GM21529 (cell line): ENCODE data around the gene POP5.
"Not testable (repeated sequence)": the region's sequence is repeated elsewhere in the genome, so short reads cannot be mapped to it uniquely, and the experiment has no call there.

ENCODE experiments used
- ATAC-seq: cut with Tn5 transposase; IDR thresholded peaks from one replicate; pipeline ENCODE4 v1.9.1; 2021; ENCODE audit not compliant: unreplicated experiment

The POP5 gene

DNA sequence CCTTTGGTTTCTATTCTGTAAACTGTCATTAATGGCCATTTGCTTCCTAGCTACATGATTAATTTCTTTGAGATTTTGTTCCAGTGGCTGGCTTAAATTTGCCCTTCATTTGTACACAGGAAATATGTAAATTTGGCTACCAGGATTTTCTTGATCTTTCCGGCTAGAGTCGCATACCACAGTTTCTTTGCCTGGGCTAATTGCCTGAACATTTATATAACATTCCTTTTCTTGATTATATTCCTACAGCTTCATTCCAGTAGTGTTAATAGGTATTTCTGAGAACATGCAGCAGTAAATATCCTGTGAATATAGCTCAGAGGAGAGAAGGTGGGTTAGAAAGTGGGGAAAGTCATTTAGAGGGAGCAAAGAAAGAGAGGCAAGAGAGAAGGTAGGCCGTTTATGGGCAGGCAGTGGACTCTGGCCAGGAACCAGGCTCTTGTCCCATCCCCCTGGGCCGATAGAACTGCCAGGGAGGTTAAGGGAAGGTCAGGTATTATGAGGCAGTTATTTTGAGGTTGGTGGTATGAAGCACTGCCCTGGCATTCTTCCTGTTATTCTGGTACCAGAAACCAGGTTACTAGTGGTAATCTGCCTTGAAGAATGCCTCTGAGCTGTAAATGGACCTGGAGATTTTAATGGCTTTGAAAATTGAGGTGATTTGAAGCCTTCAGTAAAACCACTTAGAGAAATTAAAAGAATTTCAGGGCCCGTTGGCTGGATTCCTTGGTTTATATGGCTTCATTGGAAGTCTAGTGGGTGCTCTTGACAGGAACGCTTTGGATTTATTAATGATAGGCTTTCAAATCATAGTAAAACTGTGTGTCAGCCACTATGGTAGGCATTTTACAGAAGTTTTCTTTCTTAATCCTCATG is 42.7 kb downstream of the POP5 start:
- ATAC-seq = no peak

DNA sequence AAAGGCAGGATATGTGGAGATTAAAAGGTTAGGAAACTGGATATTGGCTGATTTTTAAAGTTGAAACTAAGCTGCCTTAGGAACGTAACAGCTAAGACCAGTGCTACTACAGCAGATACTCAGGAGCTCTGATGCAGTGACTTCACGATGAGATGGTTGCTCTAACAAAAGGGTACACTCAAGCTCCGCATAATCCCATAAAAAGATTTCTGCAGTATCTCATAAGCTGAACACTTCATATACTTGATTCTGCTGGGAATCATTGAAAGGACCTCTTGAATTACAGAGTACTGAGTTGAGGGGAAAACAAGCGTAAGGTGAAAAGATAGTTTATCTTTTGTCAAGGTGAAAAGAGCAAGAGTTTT is 43.4 kb downstream of the POP5 start:
- ATAC-seq = no peak

DNA sequence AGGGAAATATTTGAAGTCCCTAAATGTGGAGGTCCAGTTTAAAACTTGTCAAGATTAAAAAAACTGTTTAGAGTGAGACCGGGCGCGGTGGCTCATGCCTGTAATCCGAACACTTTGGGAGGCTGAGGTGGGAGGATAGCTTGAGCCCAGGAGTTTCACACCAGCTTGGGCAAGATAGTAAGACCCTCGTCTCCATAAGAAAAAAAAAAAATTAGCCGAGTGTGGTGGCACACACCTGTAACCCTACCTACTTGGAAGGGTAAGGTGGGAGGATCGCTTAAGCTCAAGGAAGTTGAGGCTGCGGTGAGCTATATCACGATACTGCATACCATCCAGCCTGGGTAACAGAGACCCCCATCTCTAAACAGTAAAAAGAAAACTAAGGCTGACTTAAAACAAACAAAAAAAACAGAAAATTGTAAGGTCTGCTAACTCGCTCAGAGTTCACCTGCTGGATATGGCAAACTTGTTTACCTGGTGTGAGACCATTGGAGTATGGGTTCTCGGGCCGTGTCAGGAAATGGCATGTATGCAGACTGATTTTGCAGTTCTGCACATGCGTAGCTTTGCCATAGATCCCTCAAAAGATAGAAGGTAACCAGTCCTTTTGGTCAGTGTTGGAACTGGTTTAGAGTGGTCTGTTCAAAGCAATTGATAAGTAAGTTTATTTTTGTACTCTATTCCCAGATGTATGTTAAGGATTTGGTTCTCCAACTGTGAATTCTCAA is 45.0 kb downstream of the POP5 start:
- no peak for ATAC-seq

DNA sequence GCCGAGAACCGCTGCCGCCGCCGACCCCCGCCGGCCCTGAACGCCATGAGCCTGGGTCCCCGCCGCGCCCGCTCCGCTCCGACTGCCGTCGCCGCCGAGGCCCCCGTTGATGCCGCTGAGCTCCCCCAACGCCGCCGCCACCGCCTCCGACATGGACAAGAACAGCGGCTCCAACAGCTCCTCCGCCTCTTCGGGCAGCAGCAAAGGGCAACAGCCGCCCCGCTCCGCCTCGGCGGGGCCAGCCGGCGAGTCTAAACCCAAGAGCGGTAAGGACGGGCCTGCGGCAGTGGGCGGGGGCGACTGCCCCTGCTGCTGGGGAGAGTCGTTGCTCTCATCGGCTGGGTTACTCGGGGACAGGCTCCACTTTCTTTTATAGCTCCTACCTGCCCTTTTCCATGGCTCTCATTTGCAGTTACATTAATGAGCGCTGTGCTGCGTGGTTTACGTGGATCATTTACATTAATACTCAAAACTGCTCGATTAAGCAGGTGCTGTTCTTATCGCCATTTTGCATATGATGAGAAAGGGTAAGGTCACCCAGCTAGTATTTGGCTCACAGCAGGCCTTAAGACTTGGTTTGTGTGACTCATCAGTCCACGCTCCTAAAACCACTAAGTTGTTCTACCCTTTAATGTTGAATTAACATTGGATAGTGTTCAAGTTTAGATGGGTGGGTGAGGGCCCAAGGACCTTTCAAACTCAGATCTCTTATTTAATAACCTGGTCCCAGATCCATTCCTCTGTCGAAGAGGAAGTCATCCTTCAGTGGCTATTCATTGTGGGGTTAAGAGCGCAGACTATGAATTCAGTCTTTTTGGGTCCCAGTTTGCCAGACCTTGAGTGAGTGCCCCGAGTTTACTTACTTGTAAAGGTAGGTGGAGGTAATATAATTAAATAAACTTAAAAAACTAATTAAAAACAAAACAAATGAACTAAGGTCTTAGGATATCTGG is 46.2 kb downstream of the POP5 start:
- peak; percentile 34 for ATAC-seq

DNA sequence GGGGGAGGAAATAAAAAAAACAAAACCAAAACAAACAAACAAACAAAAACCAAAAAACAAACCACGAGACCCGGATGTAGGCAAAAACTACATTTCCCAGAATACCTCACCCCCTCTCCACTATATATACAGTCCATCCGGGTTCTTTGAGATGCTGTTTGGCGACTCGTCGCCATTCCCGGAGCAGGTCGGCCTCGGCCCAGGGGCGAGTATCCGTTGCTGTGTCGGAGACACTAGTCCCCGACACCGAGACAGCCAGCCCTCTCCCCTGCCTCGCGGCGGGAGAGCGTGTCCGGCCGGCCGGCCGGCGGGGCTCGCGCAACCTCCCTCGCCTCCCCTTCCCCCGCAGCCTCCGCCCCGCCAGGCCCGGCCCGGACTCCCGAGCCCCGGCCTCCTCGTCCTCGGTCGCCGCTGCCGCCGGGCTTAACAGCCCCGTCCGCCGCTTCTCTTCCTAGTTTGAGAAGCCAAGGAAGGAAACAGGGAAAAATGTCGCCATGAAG is 46.9 kb downstream of the POP5 start, which contains the start of gene RNF10:
Gene RNF10, plus strand, starts transcription at position 154 of the 500 bp plus-strand sequence. CDS start 456 bp downstream, outside the sequence.
- peak; percentile 53 for ATAC-seq

DNA sequence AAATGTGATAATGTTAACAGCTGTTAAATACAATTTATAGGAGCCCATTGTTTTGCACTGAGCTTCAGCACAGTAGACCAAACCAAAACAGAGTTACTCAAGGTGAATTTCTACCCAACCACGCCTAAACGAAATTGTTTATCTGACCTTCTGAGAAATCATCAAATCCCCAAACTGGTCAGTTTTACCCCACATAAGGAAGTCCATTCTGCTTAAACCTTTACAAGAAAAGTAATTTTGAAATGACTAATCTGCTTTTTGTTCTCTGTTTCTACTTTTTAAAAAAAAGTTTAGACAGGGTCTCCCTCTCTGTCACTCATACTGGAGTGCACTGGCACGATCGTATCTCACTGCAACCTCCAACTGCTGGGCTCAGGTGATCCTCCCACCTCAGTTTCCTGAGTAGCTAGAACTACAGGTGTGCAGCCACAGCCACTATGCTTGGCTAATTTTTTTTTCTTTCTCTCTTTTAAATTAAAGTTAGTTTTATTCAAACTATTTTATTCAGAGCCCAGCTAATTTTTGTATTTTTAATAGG is 48.4 kb downstream of the POP5 start:
- ATAC-seq = no peak

DNA sequence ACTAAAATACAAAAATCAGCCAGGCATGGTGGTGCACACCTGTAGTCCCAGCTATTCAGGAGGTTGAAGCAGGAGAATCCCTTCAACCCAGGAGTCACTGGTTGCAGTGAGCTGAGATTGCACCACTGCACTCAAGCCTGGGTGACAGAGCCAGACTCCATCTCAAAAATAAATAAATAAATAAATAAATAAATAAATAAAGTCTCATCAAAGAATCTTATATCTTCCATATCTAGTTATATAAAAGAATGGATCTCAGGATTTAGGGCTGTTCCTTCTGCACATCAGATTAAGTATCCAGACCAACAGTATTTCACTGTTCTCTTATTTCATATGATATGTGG is 50.8 kb downstream of the POP5 start:
- ATAC-seq = not testable (repeated sequence)

DNA sequence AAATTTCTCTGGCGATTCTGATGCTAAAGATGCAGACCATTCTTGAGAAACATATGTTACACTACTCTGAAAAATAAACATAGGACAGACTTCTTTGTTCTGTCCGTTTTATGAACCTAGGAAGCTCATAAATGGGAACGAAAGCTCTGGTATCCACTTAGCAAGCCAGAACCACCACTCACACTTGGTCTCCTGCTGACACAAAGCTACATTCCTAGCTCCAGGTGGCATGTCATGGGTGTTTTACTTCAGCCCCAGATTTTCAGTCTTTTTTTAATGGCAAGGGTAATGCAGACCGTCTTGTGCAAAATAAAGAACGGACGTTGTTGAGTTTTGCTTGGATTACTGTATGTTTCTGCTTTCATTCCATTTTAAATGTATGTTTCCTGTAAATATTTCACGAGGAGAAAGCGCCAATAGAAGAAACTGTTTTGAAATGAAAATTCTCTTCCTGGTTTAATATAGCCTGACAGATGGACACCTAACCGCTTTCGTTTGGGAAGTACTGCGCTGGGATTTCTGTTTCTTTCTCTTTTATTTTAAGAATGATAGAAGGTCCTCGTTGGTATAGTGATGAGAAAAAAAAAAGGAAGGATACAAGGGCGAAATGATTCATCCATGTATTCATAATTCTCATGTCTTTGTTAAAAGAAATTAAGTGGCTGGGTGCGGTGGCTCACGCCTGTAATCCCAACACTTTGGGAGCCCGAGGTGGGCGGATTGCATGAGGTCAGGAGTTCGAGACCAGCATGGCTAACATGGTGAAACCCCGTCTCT is 51.4 kb downstream of the POP5 start:
- ATAC-seq = no peak

DNA sequence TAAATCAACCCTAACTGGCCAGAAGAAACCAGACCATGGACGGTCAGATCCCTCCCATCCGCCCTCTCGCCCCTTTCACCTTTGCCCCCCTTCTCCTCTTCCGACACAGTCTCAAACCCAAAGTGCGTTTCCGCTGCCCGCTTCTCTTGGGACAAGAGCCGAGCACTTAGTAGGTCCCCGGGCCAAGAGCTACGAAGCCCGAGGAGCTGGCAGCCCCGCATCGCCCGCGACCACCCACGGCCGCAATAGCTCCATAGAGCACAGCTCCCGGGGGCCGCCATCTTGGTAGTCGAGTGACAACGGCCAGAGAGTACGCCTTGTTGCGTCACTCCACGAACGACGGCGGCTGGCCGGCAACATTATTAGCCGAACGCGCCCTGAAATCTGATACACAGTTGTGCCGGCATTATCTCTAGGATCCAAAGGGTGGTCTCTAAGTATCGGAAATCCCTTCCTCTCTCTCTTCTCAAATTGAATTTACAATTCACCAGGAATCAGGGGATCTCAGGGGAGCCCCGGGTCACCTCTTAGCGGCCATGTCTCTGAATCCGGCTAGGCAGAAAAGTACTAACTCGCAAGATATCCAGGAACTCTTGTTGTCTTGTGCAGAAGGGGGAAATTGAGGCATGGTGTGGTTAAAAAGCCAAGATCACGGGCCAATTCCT is 52.2 kb downstream of the POP5 start, which contains the start of gene COQ5:
Gene COQ5, minus strand, starts transcription at position 298 of the 665 bp plus-strand sequence. Its CDS starts 17 bp downstream, at position 281.
- ATAC-seq = peak; percentile 77
